H9 (cell line): ENCODE data around the gene PTPRN2. TPM values are rescaled to one million over a fixed set of nuclear protein-coding genes. Genes with fewer than 3 reads are reported as not detected.
A peak's percentile ranks its signal among the peaks of the same experiment; 100 is the strongest.

Experiments used
- DNase-seq: peaks from one replicate; pipeline ENCODE4 v3.0.0-alpha.2; 2017
- H2AFZ ChIP-seq: one replicate; pipeline ENCODE4 v1.6.1; 2013; ENCODE audit warnings: mild to moderate bottlenecking, low read length, control low read depth, moderate library complexity
- H2AK5ac ChIP-seq: 2 replicates; pipeline ENCODE4 v1.6.1; 2013; ENCODE audit warnings: low read length, control low read depth, mixed read lengths; ENCODE audit not compliant: insufficient read length
- H2BK120ac ChIP-seq: one replicate; pipeline ENCODE4 v1.6.1; 2013; ENCODE audit warnings: low read depth, mild to moderate bottlenecking, low read length, control low read depth, inconsistent platforms; ENCODE audit not compliant: poor library complexity, severe bottlenecking
- H2BK12ac ChIP-seq: 2 replicates; pipeline ENCODE4 v1.6.1; 2013; ENCODE audit warnings: low read length, control low read depth, mixed read lengths, low read depth; ENCODE audit not compliant: insufficient read length
- H2BK15ac ChIP-seq: 2 replicates; pipeline ENCODE4 v1.6.1; 2013; ENCODE audit warnings: low read depth, low read length, control low read depth
- H2BK20ac ChIP-seq: one replicate; pipeline ENCODE4 v1.6.1; 2013; ENCODE audit warnings: low read depth, mild to moderate bottlenecking, low read length, control low read depth, inconsistent platforms; ENCODE audit not compliant: poor library complexity, severe bottlenecking
- H2BK5ac ChIP-seq: 2 replicates; pipeline ENCODE4 v1.6.1; 2013; ENCODE audit warnings: low read length, control low read depth, mixed read lengths; ENCODE audit not compliant: insufficient read length
- H3K14ac ChIP-seq: 2 replicates; pipeline ENCODE4 v1.6.1; 2013; ENCODE audit warnings: low read length, control low read depth; ENCODE audit not compliant: insufficient read depth
- H3K18ac ChIP-seq: 2 replicates; pipeline ENCODE4 v1.6.1; 2013; ENCODE audit warnings: low read depth, mild to moderate bottlenecking, mixed read lengths, low read length, control low read depth; ENCODE audit not compliant: insufficient read length
- H3K23ac ChIP-seq: 2 replicates; pipeline ENCODE4 v1.6.1; 2013; ENCODE audit warnings: low read length, control low read depth, mixed read lengths, low read depth; ENCODE audit not compliant: insufficient read length
- H3K23me2 ChIP-seq: 2 replicates; pipeline ENCODE4 v1.6.1; 2013; ENCODE audit warnings: low read depth, mild to moderate bottlenecking, mixed read lengths, low read length, control low read depth; ENCODE audit not compliant: insufficient read length, poor library complexity, severe bottlenecking
- H3K27ac ChIP-seq: 2 replicates; pipeline ENCODE4 v1.5.1; 2013; ENCODE audit warnings: low read length, control low read depth, mixed read lengths, low read depth; ENCODE audit not compliant: insufficient read length
- H3K27me3 ChIP-seq: 2 replicates; pipeline ENCODE4 v1.6.1; 2013; ENCODE audit warnings: low read length, control low read depth, inconsistent platforms; ENCODE audit not compliant: insufficient read depth
- H3K4ac ChIP-seq: 2 replicates; pipeline ENCODE4 v1.6.1; 2013; ENCODE audit warnings: low read depth, mild to moderate bottlenecking, control low read depth, inconsistent platforms, low read length, moderate library complexity
- H3K4me1 ChIP-seq: 2 replicates; pipeline ENCODE4 v1.6.1; 2013; ENCODE audit warnings: low read length, control low read depth, inconsistent platforms; ENCODE audit not compliant: insufficient read depth
- H3K4me2 ChIP-seq: 2 replicates; pipeline ENCODE4 v1.6.1; 2013; ENCODE audit warnings: low read length, control low read depth, mixed read lengths; ENCODE audit not compliant: insufficient read length, insufficient read depth
- H3K56ac ChIP-seq: 2 replicates; pipeline ENCODE4 v1.6.1; 2013; ENCODE audit warnings: low read depth, mild to moderate bottlenecking, mixed read lengths, low read length, control low read depth; ENCODE audit not compliant: insufficient read length
- H3K79me1 ChIP-seq: 2 replicates; pipeline ENCODE4 v1.6.1; 2013; ENCODE audit warnings: low read depth, mild to moderate bottlenecking, moderate library complexity, low read length, control low read depth, inconsistent platforms; ENCODE audit not compliant: insufficient read depth, poor library complexity, severe bottlenecking
- H3K79me2 ChIP-seq: 2 replicates; pipeline ENCODE4 v1.6.1; 2013; ENCODE audit warnings: low read length, control low read depth, inconsistent platforms; ENCODE audit not compliant: insufficient read depth
- H3K9ac ChIP-seq: 2 replicates; pipeline ENCODE4 v1.6.1; 2013; ENCODE audit warnings: low read length, control low read depth, mixed read lengths; ENCODE audit not compliant: insufficient read length; ENCODE audit errors: extremely low read depth
- H3K9me3 ChIP-seq: one replicate; pipeline ENCODE4 v1.6.1; 2013; ENCODE audit warnings: low read depth, low read length, inconsistent platforms; ENCODE audit not compliant: control insufficient read depth
- H3T11ph ChIP-seq: one replicate; pipeline ENCODE4 v1.6.1; 2013; ENCODE audit warnings: mild to moderate bottlenecking, low read length, control low read depth, inconsistent platforms
- H4K20me1 ChIP-seq: one replicate; pipeline ENCODE4 v1.6.1; 2013; ENCODE audit not compliant: control insufficient read depth, insufficient read length, insufficient read depth
- H4K5ac ChIP-seq: 2 replicates; pipeline ENCODE4 v1.6.1; 2013; ENCODE audit warnings: low read depth, mild to moderate bottlenecking, mixed read lengths, low read length, control low read depth; ENCODE audit not compliant: insufficient read length
- H4K8ac ChIP-seq: replicated peaks from 2 replicates; pipeline ENCODE4 v1.6.1; 2013; ENCODE audit warnings: low read length, control low read depth, mixed read lengths, low read depth; ENCODE audit not compliant: insufficient read length
- H4K91ac ChIP-seq: 2 replicates; pipeline ENCODE4 v1.6.1; 2013; ENCODE audit warnings: low read depth, mild to moderate bottlenecking, moderate library complexity, mixed read lengths, low read length, control low read depth; ENCODE audit not compliant: insufficient read length
- H3K27ac Mint-ChIP-seq, 3 experiments: 2 replicates in 2 of 3; 3 replicates in 1 of 3; pipeline ENCODE4 v1.8.0; 2020 to 2021; ENCODE audit warnings: mixed read lengths in 3 of 3, mild to moderate bottlenecking in 1 of 3, moderate library complexity in 1 of 3
- H3K27me3 Mint-ChIP-seq: 2 replicates; pipeline ENCODE4 v1.8.0; 2021; ENCODE audit warnings: low read depth, mild to moderate bottlenecking, moderate library complexity, mixed read lengths
- H3K36me3 Mint-ChIP-seq, 3 experiments: 2 replicates in 2 of 3; 3 replicates in 1 of 3; pipeline ENCODE4 v1.8.0; 2020 to 2021; ENCODE audit warnings: low read depth in 3 of 3, mixed read lengths in 3 of 3; ENCODE audit not compliant: insufficient read depth in 1 of 3
- H3K4me1 Mint-ChIP-seq, 2 experiments: 2 replicates each; pipeline ENCODE4 v1.8.0; 2020; ENCODE audit warnings: mixed read lengths in 2 of 2
- H3K4me3 Mint-ChIP-seq, 2 experiments: 2 replicates in 1 of 2; 3 replicates in 1 of 2; pipeline ENCODE4 v1.8.0; 2020 to 2021; ENCODE audit warnings: mild to moderate bottlenecking in 2 of 2, mixed read lengths in 2 of 2, moderate library complexity in 1 of 2
- H3K9me3 Mint-ChIP-seq, 2 experiments: 2 replicates in 1 of 2; 3 replicates in 1 of 2; pipeline ENCODE4 v1.8.0; 2020; ENCODE audit warnings: mild to moderate bottlenecking in 2 of 2, mixed read lengths in 2 of 2, moderate library complexity in 1 of 2
- CTCF ChIP-seq: fragments of 200-600 bp; sonication (generic); conservative IDR thresholded peaks from 3 replicates; pipeline ENCODE4 v1.8.0; 2021; ENCODE audit warnings: antibody characterized with exemption, mild to moderate bottlenecking
- WGBS: extraction: QIAGEN DNeasy Blood & Tissue Kit; methylation state at CpG from one replicate; pipeline ENCODE4 v1.1.7; 2013; ENCODE audit warnings: missing lambda C conversion rate, low lambda C conversion rate, mixed read lengths; ENCODE audit not compliant: insufficient read length; ENCODE audit errors: extremely low coverage; 5-methylcytosine and 5-hydroxymethylcytosine counted together
- total RNA-seq: library from RNA; stranded (reverse); gene quantifications from 2 replicates; pipeline ENCODE4 v1.2.1, GENCODE V29; 2021

PTPRN2 gene
- total RNA-seq, 1 experiment from 2014 or later: 5.2 TPM

GRCh38 chr7:158476331-158476932, 111.2 kb downstream of the PTPRN2 start:
- Histone ChIP-seq H3K4ac (no peak overlapping the region), H2BK20ac (no peak overlapping the region), H2BK120ac (no peak overlapping the region), H3K79me2 (no peaks in the 10 kb centered on the region), H4K8ac (no peak overlapping the region), H3K23me2 (no peaks in the 10 kb centered on the region), H3K23ac (no peak overlapping the region), H4K5ac (no peak overlapping the region), H2AK5ac (no peak overlapping the region), H3K9ac (no peak overlapping the region), H2BK12ac (no peak overlapping the region), H2BK5ac (no peak overlapping the region), H4K20me1 (no peaks in the 10 kb centered on the region), H3K4me1 (peaks cover 3% of the 10 kb centered on the region; the same call in 1 of the 2 replicates), H3K27ac (no peak overlapping the region), H3K27me3 (no peaks in the 10 kb centered on the region), H4K91ac (no peak overlapping the region), H3K79me1 (no peaks in the 10 kb centered on the region), H2BK15ac (no peak overlapping the region), H3K9me3 (no peaks in the 10 kb centered on the region), H3K4me2 (no peak overlapping the region), H3K56ac (no peak overlapping the region), H3T11ph (no peak overlapping the region), H3K14ac (no peak overlapping the region; the same call in 1 of the 2 replicates), H2AFZ (no peak overlapping the region), H3K18ac (peak overlapping the region; percentile 11)
- Mint-ChIP-seq H3K9me3 (peaks cover 4 to 6% of the 10 kb centered on the region in 2 experiments; a peak in 2 of 5 replicates), H3K4me1 (peaks cover 56 to 61% of the 10 kb centered on the region in 2 experiments), H3K4me3 (no peak overlapping the region; a peak in 1 of 5 replicates), H3K27me3 (peaks cover 3% of the 10 kb centered on the region; the same call in 1 of the 2 replicates), H3K36me3 (peaks cover 0 to 14% (median 0%) of the 10 kb centered on the region in 3 experiments; a peak in 1 of 7 replicates), H3K27ac (peak overlapping the region; percentile 10 to 81 (median 12); a peak in 4 of 7 replicates)
- no peak for TF ChIP-seq CTCF
- WGBS: no CpG with 5 or more reads among the region's 24 CpGs
- no peak for DNase-seq
